Peyer's patch (tissue), 4 donors: ENCODE data around the gene PF4V1.

ENCODE experiments used
- CTCF ChIP-seq, 6 experiments: fragments of 450-650 bp in 4 of 6; fragments of 200-600 bp in 2 of 6; sonication (generic) in 1 of 6; IDR thresholded peaks; one replicate each; pipeline ENCODE4 v1.5.1; 2017 to 2019; ENCODE audit warnings: antibody characterized with exemption in 6 of 6, mild to moderate bottlenecking in 3 of 6, moderate library complexity in 1 of 6
- POLR2A ChIP-seq, 2 donors: fragments of 450-650 bp; IDR thresholded peaks; one replicate each; pipeline ENCODE4 v1.5.1; 2017; ENCODE audit warnings: antibody characterized with exemption in 2 of 2, mild to moderate bottlenecking in 2 of 2, moderate library complexity in 2 of 2

- TF ChIP-seq CTCF (IDR thresholded peaks at IDR 0.05): no peak
- TF ChIP-seq POLR2A (IDR thresholded peaks at IDR 0.05): no peak
These were observed 38.0 kb upstream of the PF4V1 start for GRCh38 chr4:73815145-73815544.
